Colonic mucosa (tissue), 4 donors: Measurements from ENCODE around the gene CORO2B. TPM values are rescaled to one million over a fixed set of nuclear protein-coding genes. Genes with fewer than 3 reads are reported as not detected.

Experiments used
- DNase-seq: peaks from one replicate; pipeline ENCODE4 v3.0.0-alpha.2; 2020
- H3K27ac ChIP-seq: fragments of 200-600 bp; one replicate; pipeline ENCODE4 v1.8.0; 2021
- H3K27me3 ChIP-seq: fragments of 200-600 bp; one replicate; pipeline ENCODE4 v1.8.0; 2021
- H3K36me3 ChIP-seq: fragments of 200-600 bp; one replicate; pipeline ENCODE4 v1.8.0; 2021
- H3K4me1 ChIP-seq: fragments of 200-600 bp; one replicate; pipeline ENCODE4 v1.8.0; 2021; ENCODE audit warnings: mild to moderate bottlenecking
- H3K4me3 ChIP-seq: fragments of 200-600 bp; one replicate; pipeline ENCODE4 v1.8.0; 2021
- H3K9ac ChIP-seq, 2 donors: one replicate each; pipeline ENCODE4 v1.7.0; 2013; ENCODE audit warnings: control low read depth in 2 of 2, low read depth in 2 of 2, low read length in 2 of 2
- H3K9me3 ChIP-seq: fragments of 200-600 bp; one replicate; pipeline ENCODE4 v1.8.0; 2021
- intact Hi-C: fragments of 100-400 bp; cut with DNase I; formaldehyde crosslinking; loops from one replicate; pipeline ENCODE4 v1.14.1; 2022
- total RNA-seq, 2 donors: library from RNA; stranded (reverse); fragmentation: NEBNext Ultra II Directional in 1 of 2; extraction: Animal tissue kit (Norgen Biotek cat#: 25700) in 1 of 2; gene quantifications; one replicate each; pipeline ENCODE4 v1.2.1, GENCODE V29; 2021
- TF ChIP-seq, protein P1 (sequence below): fragments of 200-600 bp; IDR thresholded peaks from one replicate; pipeline ENCODE4 v1.8.0; 2022; ENCODE audit warnings: antibody characterized with exemption, mild to moderate bottlenecking
- donor health status: healthy.
- donor health status: DM: no; HTN: no; CAD: no.
- donor health status: DM: no; HTN: no; CAD: no.

The CORO2B gene
- total RNA-seq, 2 donors from 2014 or later: 0.77 to 1.2 TPM

DNA sequence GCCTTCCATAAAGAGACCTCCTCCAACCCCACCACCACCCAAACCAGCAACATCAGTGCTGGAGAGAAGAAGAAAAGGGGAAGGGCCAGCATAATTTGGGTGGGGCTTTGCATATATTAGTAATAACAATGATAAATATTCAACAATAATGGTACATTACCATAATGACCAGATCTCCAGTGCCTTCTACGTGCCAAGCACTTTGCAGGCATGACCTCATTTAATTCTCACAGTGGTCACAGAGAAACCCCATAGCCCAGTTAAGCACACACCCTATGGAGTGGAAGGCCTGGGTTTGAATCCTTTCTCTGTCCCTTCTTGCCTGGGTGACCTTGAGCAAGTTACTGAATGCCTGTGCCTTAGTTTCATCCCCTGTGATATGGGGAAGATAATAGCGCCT lies 49.2 kb downstream of the CORO2B start:
- TF ChIP-seq, protein P1, sequence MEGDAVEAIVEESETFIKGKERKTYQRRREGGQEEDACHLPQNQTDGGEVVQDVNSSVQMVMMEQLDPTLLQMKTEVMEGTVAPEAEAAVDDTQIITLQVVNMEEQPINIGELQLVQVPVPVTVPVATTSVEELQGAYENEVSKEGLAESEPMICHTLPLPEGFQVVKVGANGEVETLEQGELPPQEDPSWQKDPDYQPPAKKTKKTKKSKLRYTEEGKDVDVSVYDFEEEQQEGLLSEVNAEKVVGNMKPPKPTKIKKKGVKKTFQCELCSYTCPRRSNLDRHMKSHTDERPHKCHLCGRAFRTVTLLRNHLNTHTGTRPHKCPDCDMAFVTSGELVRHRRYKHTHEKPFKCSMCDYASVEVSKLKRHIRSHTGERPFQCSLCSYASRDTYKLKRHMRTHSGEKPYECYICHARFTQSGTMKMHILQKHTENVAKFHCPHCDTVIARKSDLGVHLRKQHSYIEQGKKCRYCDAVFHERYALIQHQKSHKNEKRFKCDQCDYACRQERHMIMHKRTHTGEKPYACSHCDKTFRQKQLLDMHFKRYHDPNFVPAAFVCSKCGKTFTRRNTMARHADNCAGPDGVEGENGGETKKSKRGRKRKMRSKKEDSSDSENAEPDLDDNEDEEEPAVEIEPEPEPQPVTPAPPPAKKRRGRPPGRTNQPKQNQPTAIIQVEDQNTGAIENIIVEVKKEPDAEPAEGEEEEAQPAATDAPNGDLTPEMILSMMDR: no peak
- no peak overlapping the region for H3K4me3 ChIP-seq
- H3K36me3 ChIP-seq: no peaks in the 10 kb centered on the region
- H3K4me1 ChIP-seq: no peaks in the 10 kb centered on the region
- H3K9ac ChIP-seq: no peak overlapping the region
- no peaks in the 10 kb centered on the region for H3K27me3 ChIP-seq
- H3K27ac ChIP-seq: no peak overlapping the region
- intact Hi-C loops: no loop called here
- no peak for DNase-seq
- no peaks in the 10 kb centered on the region for H3K9me3 ChIP-seq

DNA sequence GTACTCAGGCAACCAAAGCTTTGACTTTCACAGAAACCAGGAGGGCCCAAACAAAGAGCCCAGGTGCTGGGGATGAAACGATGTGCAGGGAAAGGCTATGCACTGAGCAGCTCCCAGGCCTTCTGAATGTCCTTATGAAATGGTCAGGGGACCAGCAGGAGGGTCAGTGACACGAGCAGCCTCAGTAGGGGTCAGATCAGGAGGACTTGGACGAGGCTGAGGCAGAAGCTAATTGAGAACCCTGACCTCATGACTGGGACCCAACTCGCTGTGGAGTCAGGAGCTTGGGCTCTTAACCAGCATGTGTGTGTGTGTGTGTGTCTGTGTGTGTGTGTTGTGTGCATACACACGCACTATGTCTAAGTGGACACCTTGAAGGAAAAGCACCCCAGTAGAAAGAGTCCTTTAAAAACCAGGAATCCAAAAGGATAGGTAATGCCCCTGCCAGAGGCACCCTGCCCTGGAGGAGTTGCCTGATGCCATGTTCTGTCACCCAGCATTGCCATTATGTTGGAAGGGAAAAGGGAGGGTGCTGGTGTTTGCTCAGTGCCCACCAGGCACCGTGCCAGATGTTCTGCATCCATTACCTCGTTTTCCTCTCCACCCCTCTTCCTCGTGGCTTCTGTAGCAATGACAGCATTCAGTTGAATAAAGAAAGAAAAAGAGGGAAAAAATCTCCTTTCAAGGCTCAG lies 50.9 kb downstream of the CORO2B start:
- H3K9ac ChIP-seq: no peak overlapping the region
- no peaks in the 10 kb centered on the region for H3K27me3 ChIP-seq
- no peak overlapping the region for H3K4me3 ChIP-seq
- no peaks in the 10 kb centered on the region for H3K9me3 ChIP-seq
- intact Hi-C loops: no loop called here
- no peak for DNase-seq
- H3K4me1 ChIP-seq: no peaks in the 10 kb centered on the region
- no peak overlapping the region for H3K27ac ChIP-seq
- TF ChIP-seq, protein P1: no peak
- H3K36me3 ChIP-seq: no peaks in the 10 kb centered on the region

DNA sequence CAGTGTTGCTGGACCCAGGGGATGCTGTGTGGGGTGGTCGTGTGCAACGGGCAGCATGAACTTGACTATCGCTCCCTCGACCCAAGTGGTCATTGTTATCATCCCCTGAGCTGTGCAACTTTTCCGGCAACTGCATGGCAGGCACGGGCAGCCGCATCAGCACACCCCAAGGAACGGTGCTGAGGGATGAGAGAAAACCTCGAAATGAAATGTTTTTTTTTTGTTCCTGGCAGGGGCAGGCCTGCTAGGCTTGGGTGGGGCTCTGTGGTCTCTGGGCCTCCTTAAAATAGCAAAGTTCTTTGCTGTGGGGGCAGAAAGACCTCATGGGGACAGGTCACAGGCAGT lies 51.4 kb downstream of the CORO2B start:
- H3K9ac ChIP-seq: no peak overlapping the region
- intact Hi-C loops: no loop called here
- no peaks in the 10 kb centered on the region for H3K36me3 ChIP-seq
- H3K4me1 ChIP-seq: no peaks in the 10 kb centered on the region
- H3K27ac ChIP-seq: no peak overlapping the region
- TF ChIP-seq, protein P1: no peak
- H3K9me3 ChIP-seq: no peaks in the 10 kb centered on the region
- no peaks in the 10 kb centered on the region for H3K27me3 ChIP-seq
- H3K4me3 ChIP-seq: no peak overlapping the region
- DNase-seq: no peak

DNA sequence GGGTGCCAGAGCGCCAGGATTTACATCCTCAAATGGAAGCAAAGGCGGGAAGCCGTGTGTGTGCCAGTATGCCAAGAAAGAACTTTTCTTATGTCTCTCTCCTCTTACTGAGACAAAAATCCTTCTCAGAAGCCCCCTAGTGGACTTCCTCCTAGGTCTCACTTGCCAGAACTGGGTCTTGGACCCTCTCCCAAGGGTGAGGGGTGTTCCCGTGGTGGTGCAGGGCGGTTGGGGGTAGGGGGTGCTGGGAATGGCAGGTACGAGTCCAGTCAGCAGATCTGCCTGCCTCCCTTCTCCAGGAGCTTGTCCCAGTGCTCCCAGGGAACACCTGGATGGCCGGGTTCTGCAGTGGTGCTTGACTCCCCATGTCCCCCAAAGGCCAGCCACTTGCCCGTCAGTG lies 52.0 kb downstream of the CORO2B start:
- Histone ChIP-seq H3K4me1 (no peaks in the 10 kb centered on the region), H3K27ac (no peak overlapping the region), H3K9me3 (no peaks in the 10 kb centered on the region), H3K9ac (no peak overlapping the region), H3K4me3 (no peak overlapping the region), H3K27me3 (no peaks in the 10 kb centered on the region), H3K36me3 (no peaks in the 10 kb centered on the region)
- DNase-seq: no peak
- TF ChIP-seq, protein P1: no peak
- intact Hi-C loops: no loop called here

DNA sequence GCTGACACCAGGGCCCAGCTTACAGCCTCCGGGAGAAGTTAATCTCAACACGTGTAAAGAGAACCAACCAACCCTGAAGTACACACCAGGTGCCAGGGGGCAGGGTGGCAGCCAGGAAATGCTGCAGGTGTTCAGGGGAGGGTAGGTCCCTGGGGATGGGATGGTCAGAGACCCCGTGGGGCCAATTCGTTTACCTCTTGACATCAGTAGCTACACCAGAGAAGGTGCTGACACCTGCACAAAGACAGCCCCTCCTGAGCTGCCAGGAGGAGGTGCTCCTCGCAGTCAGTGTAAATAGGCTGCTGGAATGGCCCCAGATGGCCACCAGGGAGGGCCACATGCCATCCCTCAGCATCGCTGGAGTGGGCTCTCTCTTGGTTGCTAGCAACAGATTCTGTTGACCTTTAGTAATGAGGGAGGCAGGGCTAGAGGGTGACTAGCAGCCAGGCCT lies 52.8 kb downstream of the CORO2B start:
- Histone ChIP-seq H3K27ac (no peak overlapping the region), H3K4me3 (no peak overlapping the region), H3K9ac (no peak overlapping the region), H3K36me3 (no peaks in the 10 kb centered on the region), H3K4me1 (no peaks in the 10 kb centered on the region), H3K9me3 (no peaks in the 10 kb centered on the region), H3K27me3 (no peaks in the 10 kb centered on the region)
- TF ChIP-seq, protein P1: no peak
- intact Hi-C loops: no loop called here
- DNase-seq: no peak
